Measurements from ENCODE around the gene SARS2. TPM values are rescaled to one million over a fixed set of nuclear protein-coding genes. Genes with fewer than 3 reads are reported as not detected.

SARS2 gene
- total RNA-seq, 2 experiments from 2014 or later, result 43.4 to 48.6 TPM

DNA sequence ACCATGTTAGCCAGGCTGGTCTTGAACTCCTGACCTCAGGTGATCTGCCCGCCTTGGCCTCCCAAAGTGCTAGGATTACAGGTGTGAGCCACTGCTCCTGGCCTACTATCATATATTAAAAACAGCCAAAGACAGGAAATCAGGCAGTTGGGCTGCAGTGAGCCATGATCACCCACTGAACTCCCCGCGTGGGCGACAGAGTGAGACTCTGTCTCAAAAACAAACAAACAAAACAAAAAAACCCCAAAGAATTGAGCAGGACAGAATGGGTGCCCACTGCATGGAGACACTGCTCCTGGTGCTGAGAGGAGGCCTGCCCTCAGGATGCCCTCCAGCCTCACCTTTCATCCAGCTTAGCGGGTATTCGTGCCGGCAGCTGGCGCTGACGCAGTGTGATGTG is 47.3 kb downstream of the SARS2 start:
- intact Hi-C loops (cut with micrococcal nuclease), result no loop called here
- H3K27ac Mint-ChIP-seq, result peak overlapping the region; percentile 12
- no peaks in the 10 kb centered on the region for H3K27me3 Mint-ChIP-seq
- no peak overlapping the region for H3K4me3 Mint-ChIP-seq
- no peak for TF ChIP-seq CTCF (IDR thresholded peaks at IDR 0.05)
- DNase-seq (no peak), ATAC-seq (no peak)
- no peaks in the 10 kb centered on the region for H3K9me3 Mint-ChIP-seq
- H3K4me1 Mint-ChIP-seq (ENCODE audit: low read depth), result peaks cover 15% of the 10 kb centered on the region
- no peaks in the 10 kb centered on the region for H3K36me3 Mint-ChIP-seq (ENCODE audit: low read depth)
- ChIA-PET POLR2A (no interaction called here), CTCF (interaction anchor here (1.0 kb wide), 1 partner anchor 14 kb away, joined by 3 read pairs; no protein-coding TSS in a partner anchor)

DNA sequence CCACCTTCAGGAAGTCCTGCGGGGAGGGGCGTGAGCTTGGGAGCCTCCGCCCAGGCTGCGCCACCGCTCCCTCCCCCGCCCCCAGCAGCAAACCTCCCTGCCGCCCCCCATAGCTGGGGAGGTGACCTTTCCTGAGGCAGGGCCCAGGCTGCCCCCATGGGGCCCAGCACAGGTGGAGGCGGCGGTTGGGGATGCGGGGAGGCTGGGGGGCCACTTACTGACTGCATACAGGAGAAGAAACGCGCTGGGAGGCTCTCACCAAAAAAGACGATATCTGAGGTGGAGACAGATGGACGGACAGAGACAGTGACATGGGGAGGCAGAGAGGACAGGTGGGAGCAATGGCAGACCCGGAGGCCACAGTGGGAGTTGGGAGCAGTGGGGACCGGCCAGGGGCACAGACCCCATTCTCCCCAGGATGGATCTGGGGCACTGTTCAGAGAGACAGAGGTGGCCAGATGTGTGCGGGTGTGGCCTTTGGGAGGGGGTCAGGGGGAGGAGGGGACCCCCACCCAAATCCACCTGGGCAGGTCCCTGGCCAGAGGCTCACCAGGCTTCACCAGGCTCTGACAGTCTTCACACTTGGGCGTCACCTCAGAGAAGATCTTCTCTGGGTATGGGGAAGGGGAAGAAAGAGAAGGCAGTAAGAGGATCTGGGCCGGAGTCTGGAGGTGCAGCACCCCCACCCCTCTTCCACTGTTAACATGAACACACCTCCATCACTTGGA is 49.5 kb downstream of the SARS2 start:
- Mint-ChIP-seq H3K27ac (peak overlapping the region; percentile 32), H3K4me1 (ENCODE audit: low read depth) (peaks cover 30% of the 10 kb centered on the region), H3K36me3 (ENCODE audit: low read depth) (peaks cover 6% of the 10 kb centered on the region), H3K4me3 (no peak overlapping the region), H3K27me3 (no peaks in the 10 kb centered on the region), H3K9me3 (no peaks in the 10 kb centered on the region)
- CTCF ChIA-PET, result interaction anchor here (0.7 to 0.9 kb wide), 2 partner anchors 11 to 14 kb away, joined by 3 to 4 read pairs; no protein-coding TSS in a partner anchor
- no peak for DNase-seq
- POLR2A ChIA-PET, result interaction anchor here (1.6 kb wide), 1 partner anchor 10 kb away, joined by 3 read pairs; no protein-coding TSS in a partner anchor
- intact Hi-C loops (cut with micrococcal nuclease), result no loop called here
- ATAC-seq, result no peak
- TF ChIP-seq CTCF (IDR thresholded peaks at IDR 0.05), result no peak

GRCh38 chr19:38880076-38880881 is 50.3 kb downstream of the SARS2 start:
- intact Hi-C loops (cut with micrococcal nuclease), result no loop called here
- ChIA-PET POLR2A (interaction anchor here (1.6 kb wide), 1 partner anchor 10 kb away, joined by 3 read pairs; no protein-coding TSS in a partner anchor), CTCF (interaction anchor here (0.7 kb wide), 1 partner anchor 11 kb away, joined by 3 read pairs; no protein-coding TSS in a partner anchor)
- peaks cover 31% of the 10 kb centered on the region for H3K4me1 Mint-ChIP-seq (ENCODE audit: low read depth)
- no peak for ATAC-seq
- DNase-seq, result no peak
- peak overlapping the region; percentile 98 for H3K27ac Mint-ChIP-seq
- H3K4me3 Mint-ChIP-seq, result no peak overlapping the region
- no peaks in the 10 kb centered on the region for H3K9me3 Mint-ChIP-seq
- H3K36me3 Mint-ChIP-seq (ENCODE audit: low read depth), result peaks cover 9% of the 10 kb centered on the region
- no peak for TF ChIP-seq CTCF (IDR thresholded peaks at IDR 0.05)
- H3K27me3 Mint-ChIP-seq, result no peaks in the 10 kb centered on the region

GRCh38 chr19:38879400-38879751 is 51.2 kb downstream of the SARS2 start:
- peak overlapping the region; percentile 98 for H3K27ac Mint-ChIP-seq
- no peaks in the 10 kb centered on the region for H3K9me3 Mint-ChIP-seq
- POLR2A ChIA-PET, result interaction anchor here (0.8 to 3.5 kb wide), 7 partner anchors 8 to 143 kb away, joined by 3 to 21 read pairs (median 4); partner anchors contain the start of gene HNRNPL
- H3K4me1 Mint-ChIP-seq (ENCODE audit: low read depth), result peaks cover 31% of the 10 kb centered on the region
- CTCF ChIA-PET, result interaction anchor here (1.0 to 6.0 kb wide), 7 partner anchors 8 to 476 kb away, joined by 3 to 61 read pairs (median 7); partner anchors contain the start of genes ECH1, FAM98C, MRPS12 and SARS2
- intact Hi-C loops (cut with micrococcal nuclease), result no loop called here
- DNase-seq, result no peak
- TF ChIP-seq CTCF (IDR thresholded peaks at IDR 0.05), result no peak
- peaks cover 9% of the 10 kb centered on the region for H3K36me3 Mint-ChIP-seq (ENCODE audit: low read depth)
- no peak for ATAC-seq
- no peaks in the 10 kb centered on the region for H3K27me3 Mint-ChIP-seq
- H3K4me3 Mint-ChIP-seq, result no peak overlapping the region
